Omental fat pad (tissue), 4 donors: ENCODE measurements around the gene ZSWIM7. TPM values are rescaled to one million over a fixed set of nuclear protein-coding genes. Genes with fewer than 3 reads are reported as not detected.

Experiments
- ATAC-seq: fragments of 150-250 bp; one replicate; pipeline ENCODE4 v1.9.1; 2016; ENCODE audit warnings: mild to moderate bottlenecking, moderate library complexity; ENCODE audit not compliant: low FRiP score
- DNase-seq: peaks from one replicate; pipeline ENCODE4 v3.0.0-alpha.2; 2019; ENCODE audit warnings: low spot score
- CTCF ChIP-seq, 3 donors: fragments of 450-650 bp; IDR thresholded peaks; one replicate each; pipeline ENCODE4 v1.5.1; 2016 to 2017; ENCODE audit warnings: antibody characterized with exemption in 3 of 3, mild to moderate bottlenecking in 3 of 3, moderate library complexity in 2 of 3
- total RNA-seq, 4 donors: library from RNA; depleted of rRNA; stranded (reverse); fragments of >200 nt; gene quantifications; one replicate each; pipeline ENCODE4 v1.1.0, GENCODE V29; 2016

The ZSWIM7 gene
- total RNA-seq, 4 donors from 2014 or later = 8.6 to 34.0 (median 20.4) TPM

- ATAC-seq = no peak
Observed at GRCh38 chr17:16036261-16036660, 36.8 kb upstream of the ZSWIM7 start.

GRCh38 chr17:16033729-16034349 lies 34.3 kb upstream of the ZSWIM7 start:
- no peak for ATAC-seq
- TF ChIP-seq CTCF (IDR thresholded peaks at IDR 0.05) = no peak
- DNase-seq = no peak

More at GRCh38 chr17:16036261-16036660, 36.8 kb upstream of the ZSWIM7 start:
- DNase-seq = no peak
- no peak for TF ChIP-seq CTCF (IDR thresholded peaks at IDR 0.05)

- ATAC-seq (peak; percentile 95), DNase-seq (no peak)
Observed at GRCh38 chr17:16027708-16028584, 28.4 kb upstream of the ZSWIM7 start.

GRCh38 chr17:16026895-16027294 lies 27.4 kb upstream of the ZSWIM7 start:
- ATAC-seq = no peak
- no peak for TF ChIP-seq CTCF (IDR thresholded peaks at IDR 0.05)
- no peak for DNase-seq

More at GRCh38 chr17:16027708-16028584, 28.4 kb upstream of the ZSWIM7 start:
- TF ChIP-seq CTCF (IDR thresholded peaks at IDR 0.05) = no peak

- no peak for TF ChIP-seq CTCF (IDR thresholded peaks at IDR 0.05)
- DNase-seq = no peak
- no peak for ATAC-seq
Observed at GRCh38 chr17:16025202-16025601, 25.7 kb upstream of the ZSWIM7 start.

GRCh38 chr17:16023881-16024280 lies 24.4 kb upstream of the ZSWIM7 start:
- DNase-seq (no peak), ATAC-seq (no peak)
- no peak for TF ChIP-seq CTCF (IDR thresholded peaks at IDR 0.05)
